PC-9 (cell line): ENCODE data around the gene ABCA7. TPM values are rescaled to one million over a fixed set of nuclear protein-coding genes. Genes with fewer than 3 reads are reported as not detected.

Experiments
- BruUV-seq: library from RNA; stranded (reverse); fragments of 400-500 nt; replicated peaks from 2 replicates; lab custom pipeline; 2021; lab: Mats Ljungman, UMichigan
- CTCF ChIA-PET: fragments of 300-600 bp; sonication (Branson Sonifier 250); formaldehyde crosslinking; loops from one replicate; lab custom pipeline; 2022; ENCODE audit warnings: antibody characterized with exemption; lab: Charles Lee
- POLR2A ChIA-PET: fragments of 300-600 bp; sonication (Branson Sonifier 250); formaldehyde crosslinking; loops from one replicate; lab custom pipeline; 2022; ENCODE audit warnings: antibody characterized with exemption; ENCODE audit not compliant: unreplicated experiment; lab: Charles Lee
- DNase-seq, 2 experiments: peaks; one replicate each; pipeline versions ENCODE4 v3.0.0 to v3.0.0-alpha.2; 2015 to 2022; ENCODE audit warnings: mixed read lengths in 1 of 2
- H2AFZ ChIP-seq: fragments of 200-600 bp; sonication (generic); 2 replicates; pipeline ENCODE4 v1.8.1; 2017; ENCODE audit warnings: antibody characterized with exemption
- H3F3A ChIP-seq: fragments of 200-600 bp; sonication (generic); 2 replicates; pipeline ENCODE4 v1.8.1; 2017; ENCODE audit warnings: antibody characterized with exemption, mild to moderate bottlenecking, low read depth; ENCODE audit not compliant: insufficient read depth
- H3K27ac ChIP-seq: fragments of 200-600 bp; sonication (generic); 2 replicates; pipeline ENCODE4 v1.6.1; 2016; ENCODE audit warnings: mixed run types
- H3K27me3 ChIP-seq: fragments of 200-600 bp; sonication (generic); 2 replicates; pipeline ENCODE4 v1.6.1; 2016; ENCODE audit warnings: low read depth, mixed run types; ENCODE audit not compliant: insufficient read depth
- H3K36me3 ChIP-seq: fragments of 200-600 bp; sonication (generic); 2 replicates; pipeline ENCODE4 v1.6.1; 2016; ENCODE audit warnings: low read depth, mixed run types
- H3K4me1 ChIP-seq: fragments of 200-600 bp; sonication (generic); replicated peaks from 2 replicates; pipeline ENCODE4 v1.6.1; 2016; ENCODE audit warnings: mixed run types; ENCODE audit not compliant: insufficient read depth
- H3K4me2 ChIP-seq: fragments of 200-600 bp; sonication (generic); 2 replicates; pipeline ENCODE4 v1.6.1; 2017; ENCODE audit warnings: mixed run types
- H3K4me3 ChIP-seq: fragments of 200-600 bp; sonication (generic); 2 replicates; pipeline ENCODE4 v1.6.1; 2016; ENCODE audit warnings: mixed run types
- H3K79me2 ChIP-seq: fragments of 200-600 bp; sonication (generic); 2 replicates; pipeline ENCODE4 v1.6.1; 2017; ENCODE audit warnings: low read depth, mixed run types
- H3K9me2 ChIP-seq: fragments of 200-600 bp; sonication (generic); 2 replicates; pipeline ENCODE4 v1.8.1; 2017; ENCODE audit warnings: mild to moderate bottlenecking; ENCODE audit not compliant: insufficient read depth
- H3K9me3 ChIP-seq: fragments of 200-600 bp; sonication (generic); 2 replicates; pipeline ENCODE4 v1.8.1; 2016; ENCODE audit warnings: low read depth; ENCODE audit not compliant: insufficient read depth
- H4K20me1 ChIP-seq: fragments of 200-600 bp; sonication (generic); 2 replicates; pipeline ENCODE4 v1.8.1; 2017; ENCODE audit not compliant: insufficient read depth
- EZH2 ChIP-seq: fragments of 200-600 bp; sonication (generic); IDR thresholded peaks from 2 replicates; pipeline ENCODE4 v1.8.0; 2017; ENCODE audit warnings: antibody characterized with exemption, low read depth
- intact Hi-C: fragments of 100-400 bp; cut with micrococcal nuclease; formaldehyde crosslinking; loops from one replicate; pipeline ENCODE4 v1.10.0; 2022; ENCODE audit not compliant: unreplicated experiment
- total RNA-seq: library from RNA; stranded (reverse); gene quantifications from 2 replicates; pipeline ENCODE4 v1.2.3, GENCODE V29; 2021
- TF ChIP-seq, protein P1 (sequence below): fragments of 200-600 bp; sonication (generic); conservative IDR thresholded peaks from 2 replicates; pipeline ENCODE4 v1.6.1; 2017; ENCODE audit warnings: mixed run types, antibody characterized with exemption, mild to moderate bottlenecking, moderate library complexity

Gene ABCA7
- total RNA-seq, 1 experiment from 2014 or later, result 29.9 TPM

DNA sequence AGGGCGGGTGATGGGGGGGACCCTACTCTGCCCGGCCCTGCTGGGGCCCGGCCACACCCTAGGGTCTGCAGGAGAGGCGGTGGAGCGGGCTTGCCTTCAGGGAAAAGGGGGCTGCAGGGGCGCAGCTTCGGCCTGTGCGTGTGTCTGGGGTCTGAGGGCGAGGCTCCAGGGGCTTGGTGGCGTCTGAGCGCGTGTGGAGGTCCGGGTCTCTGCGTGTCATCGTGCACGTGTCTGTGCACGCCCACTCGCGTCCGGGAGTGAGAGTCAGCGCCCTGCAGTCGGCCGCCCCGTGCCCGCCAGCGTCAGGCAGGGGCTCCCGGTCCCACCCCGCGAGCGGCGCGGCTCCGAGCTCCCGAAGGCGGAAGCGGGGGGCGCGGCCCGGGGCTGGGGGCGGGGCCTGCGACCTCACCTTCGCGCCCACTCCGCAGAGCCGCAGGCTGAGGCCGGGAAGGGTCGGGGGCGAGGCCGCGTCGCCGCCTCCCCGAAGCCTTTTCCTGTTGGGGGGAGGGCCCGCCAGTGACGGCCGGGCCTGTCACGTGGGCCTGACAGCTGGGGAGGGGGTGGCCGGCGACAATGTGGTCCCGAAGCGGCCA lies 26.9 kb downstream of the ABCA7 start, which contains the start of gene ARHGAP45:
Gene ARHGAP45, plus strand, starts transcription at position 420 of the 593 bp plus-strand sequence. CDS start 239 bp downstream, outside the sequence.
- Histone ChIP-seq H3K9me3 (no peaks in the 10 kb centered on the region), H2AFZ (peak within 1 kb of the TSS; percentile 79), H3K27me3 (no peaks in the 10 kb centered on the region), H3K79me2 (no peaks in the 10 kb centered on the region), H3K4me2 (peak within 1 kb of the TSS; percentile 97), H3K4me3 (peak within 1 kb of the TSS; percentile 71), H3F3A (peaks cover 32% of the 10 kb centered on the region), H3K4me1 (peaks cover 19% of the 10 kb centered on the region), H3K9me2 (no peaks in the 10 kb centered on the region), H4K20me1 (no peaks in the 10 kb centered on the region), H3K36me3 (no peaks in the 10 kb centered on the region), H3K27ac (peak within 1 kb of the TSS; percentile 57)
- intact Hi-C loops, result loop anchor here (5.0 kb wide), 1 partner anchor 35 kb away; the partner anchor contains the start of gene GPX4
- no TSS peak for BruUV-seq
- ChIA-PET CTCF (no interaction called here), POLR2A (interaction anchor here (0.7 kb wide), 2 partner anchors 50 to 105 kb away, joined by 3 read pairs; no protein-coding TSS in a partner anchor)
- TF ChIP-seq EZH2, result no peak
- TF ChIP-seq, protein P1, sequence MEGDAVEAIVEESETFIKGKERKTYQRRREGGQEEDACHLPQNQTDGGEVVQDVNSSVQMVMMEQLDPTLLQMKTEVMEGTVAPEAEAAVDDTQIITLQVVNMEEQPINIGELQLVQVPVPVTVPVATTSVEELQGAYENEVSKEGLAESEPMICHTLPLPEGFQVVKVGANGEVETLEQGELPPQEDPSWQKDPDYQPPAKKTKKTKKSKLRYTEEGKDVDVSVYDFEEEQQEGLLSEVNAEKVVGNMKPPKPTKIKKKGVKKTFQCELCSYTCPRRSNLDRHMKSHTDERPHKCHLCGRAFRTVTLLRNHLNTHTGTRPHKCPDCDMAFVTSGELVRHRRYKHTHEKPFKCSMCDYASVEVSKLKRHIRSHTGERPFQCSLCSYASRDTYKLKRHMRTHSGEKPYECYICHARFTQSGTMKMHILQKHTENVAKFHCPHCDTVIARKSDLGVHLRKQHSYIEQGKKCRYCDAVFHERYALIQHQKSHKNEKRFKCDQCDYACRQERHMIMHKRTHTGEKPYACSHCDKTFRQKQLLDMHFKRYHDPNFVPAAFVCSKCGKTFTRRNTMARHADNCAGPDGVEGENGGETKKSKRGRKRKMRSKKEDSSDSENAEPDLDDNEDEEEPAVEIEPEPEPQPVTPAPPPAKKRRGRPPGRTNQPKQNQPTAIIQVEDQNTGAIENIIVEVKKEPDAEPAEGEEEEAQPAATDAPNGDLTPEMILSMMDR, result no peak
- DNase-seq, result peak in 1 of 2 experiments; percentile 36

DNA sequence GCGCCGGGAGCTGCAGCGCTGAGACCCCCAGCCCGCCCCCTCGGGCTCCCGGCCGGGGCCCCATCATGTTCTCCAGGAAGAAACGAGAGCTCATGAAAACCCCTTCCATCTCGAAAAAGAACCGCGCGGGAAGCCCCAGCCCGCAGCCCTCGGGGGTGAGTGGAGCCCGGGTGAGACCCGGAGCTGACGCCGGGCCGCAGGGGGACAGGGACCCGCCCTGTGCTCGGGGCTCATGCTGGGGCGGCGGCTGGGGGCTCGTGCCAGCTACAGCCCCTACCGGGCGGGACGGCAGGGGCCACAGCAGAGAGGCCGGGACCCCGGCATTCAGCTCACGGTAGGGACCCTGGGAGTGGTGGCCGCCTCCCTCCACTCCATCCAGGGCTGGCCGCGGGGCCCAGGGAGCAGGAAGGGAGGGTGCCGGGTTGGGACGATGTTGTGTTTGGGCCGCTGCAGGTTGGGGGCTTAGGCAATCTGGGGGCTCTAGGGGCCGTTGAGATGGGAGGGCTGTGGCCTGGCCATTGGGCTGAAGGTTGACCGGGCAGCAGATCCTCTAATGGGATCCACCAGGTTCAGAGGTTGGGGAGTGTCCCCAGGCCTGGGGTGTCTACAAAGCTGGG lies 27.5 kb downstream of the ABCA7 start:
- H2AFZ ChIP-seq, result peak overlapping the region; percentile 79
- H3K36me3 ChIP-seq, result no peaks in the 10 kb centered on the region
- H4K20me1 ChIP-seq, result no peaks in the 10 kb centered on the region
- H3K27ac ChIP-seq, result no peak overlapping the region
- peak overlapping the region; percentile 97 for H3K4me2 ChIP-seq
- no peak for DNase-seq
- POLR2A ChIA-PET, result interaction anchor here (0.5 to 0.7 kb wide), 3 partner anchors 50 to 598 kb away, joined by 3 to 6 read pairs (median 3); no protein-coding TSS in a partner anchor
- intact Hi-C loops, result loop anchor here (5.0 kb wide), 1 partner anchor 35 kb away; the partner anchor contains the start of gene GPX4
- H3K4me1 ChIP-seq, result peaks cover 19% of the 10 kb centered on the region
- CTCF ChIA-PET, result interaction anchor here (0.6 kb wide), 1 partner anchor 195 kb away, joined by 3 read pairs; no protein-coding TSS in a partner anchor
- TF ChIP-seq EZH2, result no peak
- TF ChIP-seq, protein P1, result no peak
- no TSS peak for BruUV-seq
- no peaks in the 10 kb centered on the region for H3K9me2 ChIP-seq
- H3K4me3 ChIP-seq, result peak overlapping the region; percentile 71
- no peaks in the 10 kb centered on the region for H3K79me2 ChIP-seq
- H3K9me3 ChIP-seq, result no peaks in the 10 kb centered on the region
- H3F3A ChIP-seq, result peaks cover 38% of the 10 kb centered on the region
- no peaks in the 10 kb centered on the region for H3K27me3 ChIP-seq
